CD14-positive monocyte (primary cell): Measurements from ENCODE around the gene NPTX2. TPM values are rescaled to one million over a fixed set of nuclear protein-coding genes. Genes with fewer than 3 reads are reported as not detected.

Source experiments
- DNase-seq, 3 donors: peaks; one replicate each; pipeline ENCODE4 v3.0.0-alpha.2; 2011 to 2022
- H2AFZ ChIP-seq: 2 replicates; pipeline ENCODE4 v1.6.0; 2012; ENCODE audit warnings: mild to moderate bottlenecking, low read depth, low read length, inconsistent platforms; ENCODE audit not compliant: insufficient read depth, poor library complexity, severe bottlenecking
- H3K27ac ChIP-seq, 2 donors: 1 replicate in 1 of 2; 2 replicates in 1 of 2; pipeline ENCODE4 v1.5.1; 2012 to 2013; ENCODE audit warnings: low read length in 2 of 2, control low read depth in 1 of 2, inconsistent platforms in 1 of 2, low read depth in 1 of 2, mild to moderate bottlenecking in 1 of 2
- H3K27me3 ChIP-seq, 2 donors: one replicate each; pipeline versions ENCODE4 v1.6.0 to v1.6.1; 2011 to 2013; ENCODE audit warnings: low read length in 2 of 2; ENCODE audit not compliant: control insufficient read depth in 2 of 2, insufficient read depth in 2 of 2
- H3K36me3 ChIP-seq, 2 donors: replicated peaks in 1 of 2; 1 replicate in 1 of 2; 2 replicates in 1 of 2; pipeline versions ENCODE4 v1.5.1 to v1.6.1; 2012 to 2013; ENCODE audit warnings: low read length in 2 of 2, control low read depth in 1 of 2, inconsistent platforms in 1 of 2, mild to moderate bottlenecking in 1 of 2; ENCODE audit not compliant: insufficient read depth in 2 of 2, control insufficient read depth in 1 of 2
- H3K4me1 ChIP-seq, 2 donors: 1 replicate in 1 of 2; 2 replicates in 1 of 2; pipeline versions ENCODE4 v1.5.1 to v1.6.1; 2012 to 2013; ENCODE audit warnings: low read length in 2 of 2, control low read depth in 1 of 2, inconsistent platforms in 1 of 2, mild to moderate bottlenecking in 1 of 2, moderate library complexity in 1 of 2; ENCODE audit not compliant: insufficient read depth in 2 of 2, control insufficient read depth in 1 of 2
- H3K4me2 ChIP-seq: replicated peaks from 2 replicates; pipeline ENCODE3; 2012; ENCODE audit warnings: low read length, moderate library complexity, mild to moderate bottlenecking; ENCODE audit not compliant: poor library complexity, severe bottlenecking; ENCODE audit errors: extremely low read depth
- H3K4me3 ChIP-seq, 3 experiments: fragments of 200-600 bp in 1 of 3; sonication (generic) in 1 of 3; replicated peaks in 1 of 3; 1 replicate in 2 of 3; 2 replicates in 1 of 3; pipeline ENCODE4 v1.5.1; 2011 to 2013; ENCODE audit warnings: low read length in 3 of 3, mild to moderate bottlenecking in 3 of 3, control low read depth in 2 of 3, low read depth in 2 of 3, inconsistent platforms in 1 of 3, moderate library complexity in 1 of 3
- H3K79me2 ChIP-seq: 2 replicates; pipeline ENCODE4 v1.6.0; 2012; ENCODE audit warnings: mild to moderate bottlenecking, control low read depth, inconsistent platforms, low read length, moderate library complexity; ENCODE audit not compliant: insufficient read depth
- H3K9ac ChIP-seq: 2 replicates; pipeline ENCODE4 v1.6.0; 2017; ENCODE audit warnings: low read length, mild to moderate bottlenecking; ENCODE audit not compliant: insufficient read depth, poor library complexity, severe bottlenecking
- H3K9me3 ChIP-seq, 2 donors: replicated peaks in 1 of 2; 1 replicate in 1 of 2; 2 replicates in 1 of 2; pipeline versions ENCODE4 v1.5.1 to v1.6.1; 2012 to 2013; ENCODE audit warnings: low read length in 2 of 2, control low read depth in 1 of 2; ENCODE audit not compliant: control insufficient read depth in 1 of 2, insufficient read depth in 1 of 2
- H4K20me1 ChIP-seq: 2 replicates; pipeline ENCODE4 v1.6.0; 2012; ENCODE audit warnings: mild to moderate bottlenecking, low read length, control low read depth, moderate library complexity; ENCODE audit not compliant: insufficient read depth
- H3K27ac Mint-ChIP-seq, 7 donors: one replicate each; pipeline ENCODE4 v1.8.0; 2020; ENCODE audit warnings: mild to moderate bottlenecking in 7 of 7, mixed read lengths in 7 of 7, moderate library complexity in 6 of 7, inconsistent platforms in 2 of 7
- H3K27me3 Mint-ChIP-seq, 3 donors: one replicate each; pipeline ENCODE4 v1.8.0; 2021 to 2022; ENCODE audit warnings: low read depth in 3 of 3, mild to moderate bottlenecking in 3 of 3, mixed read lengths in 3 of 3, moderate library complexity in 3 of 3, inconsistent platforms in 1 of 3
- H3K36me3 Mint-ChIP-seq, 2 donors: one replicate each; pipeline ENCODE4 v1.8.0; 2020; ENCODE audit warnings: mixed read lengths in 2 of 2, inconsistent platforms in 1 of 2, mild to moderate bottlenecking in 1 of 2
- H3K4me1 Mint-ChIP-seq: one replicate; pipeline ENCODE4 v1.8.0; 2020; ENCODE audit warnings: mild to moderate bottlenecking, mixed read lengths
- H3K4me3 Mint-ChIP-seq, 2 donors: one replicate each; pipeline ENCODE4 v1.8.0; 2020; ENCODE audit warnings: mild to moderate bottlenecking in 2 of 2, mixed read lengths in 2 of 2, moderate library complexity in 1 of 2
- H3K9me3 Mint-ChIP-seq, 7 donors: one replicate each; pipeline ENCODE4 v1.8.0; 2020 to 2022; ENCODE audit warnings: mixed read lengths in 7 of 7, mild to moderate bottlenecking in 6 of 7, moderate library complexity in 6 of 7, inconsistent platforms in 2 of 7
- CTCF ChIP-seq: fragments of 200-600 bp; IDR thresholded peaks from one replicate; pipeline ENCODE4 v1.8.0; 2022; ENCODE audit warnings: antibody characterized with exemption, mild to moderate bottlenecking
- WGBS: methylation state at CpG from one replicate; pipeline ENCODE4 v1.1.5; 2013; ENCODE audit warnings: missing lambda C conversion rate; ENCODE audit not compliant: insufficient coverage; 5-methylcytosine and 5-hydroxymethylcytosine counted together
- intact Hi-C, 2 donors: fragments of 100-400 bp; cut with micrococcal nuclease; formaldehyde crosslinking; loops; one replicate each; pipeline versions ENCODE4 v1.15.0 to v1.15.1; 2023
- polyA plus RNA-seq, 3 donors: library from polyadenylated mRNA; depleted of rRNA in 1 of 3; unstranded in 2 of 3; stranded (reverse) in 1 of 3; fragments of 300-500 nt in 2 of 3; fragments of >200 nt in 1 of 3; fragmentation: Illumina TruSeq in 2 of 3; gene quantifications; 1 replicate in 2 of 3; 2 replicates in 1 of 3; pipeline ENCODE4 v1.2.3, GENCODE V29; 2012 to 2021

Gene NPTX2
- polyA plus RNA-seq, 3 donors, result not detected

GRCh38 chr7:98662289-98662688, 45.2 kb downstream of the NPTX2 start:
- peaks cover 3 to 22% (median 16%) of the 10 kb centered on the region in 7 donors for H3K9me3 Mint-ChIP-seq
- no peak for DNase-seq
- intact Hi-C loops, result no loop called here
- WGBS, result 75% methylated on average over 3 of the region's 4 CpGs
- H3K9me3 ChIP-seq, result peaks cover 8 to 27% of the 10 kb centered on the region in 2 donors
- no peaks in the 10 kb centered on the region for H3K4me1 Mint-ChIP-seq
- H3K27me3 Mint-ChIP-seq, result peaks cover 1 to 7% (median 2%) of the 10 kb centered on the region in 3 donors
- H3K36me3 Mint-ChIP-seq, result no peaks in the 10 kb centered on the region
- TF ChIP-seq CTCF, result no peak
- no peak overlapping the region for H2AFZ ChIP-seq
- H3K4me3 Mint-ChIP-seq, result no peak overlapping the region
- no peaks in the 10 kb centered on the region for H3K4me1 ChIP-seq
- no peak overlapping the region for H3K27ac Mint-ChIP-seq
- H4K20me1 ChIP-seq, result no peaks in the 10 kb centered on the region
- no peak overlapping the region for H3K4me3 ChIP-seq
- no peaks in the 10 kb centered on the region for H3K27me3 ChIP-seq
- H3K27ac ChIP-seq, result no peak overlapping the region
- no peaks in the 10 kb centered on the region for H3K79me2 ChIP-seq
- no peak overlapping the region for H3K9ac ChIP-seq
- no peaks in the 10 kb centered on the region for H3K36me3 ChIP-seq
- no peak overlapping the region for H3K4me2 ChIP-seq

- Histone ChIP-seq H3K36me3 (no peaks in the 10 kb centered on the region), H3K79me2 (no peaks in the 10 kb centered on the region), H4K20me1 (no peaks in the 10 kb centered on the region), H3K9me3 (peaks cover 8 to 20% of the 10 kb centered on the region in 2 donors), H3K27me3 (no peaks in the 10 kb centered on the region), H3K9ac (no peak overlapping the region), H3K27ac (no peak overlapping the region), H3K4me3 (no peak overlapping the region), H3K4me2 (no peak overlapping the region), H2AFZ (no peak overlapping the region), H3K4me1 (no peaks in the 10 kb centered on the region)
- H3K36me3 Mint-ChIP-seq, result no peaks in the 10 kb centered on the region
- 88% methylated on average over 4 of the region's 6 CpGs for WGBS
- intact Hi-C loops, result no loop called here
- H3K9me3 Mint-ChIP-seq, result peaks cover 3 to 20% (median 16%) of the 10 kb centered on the region in 7 donors
- DNase-seq, result no peak
- no peaks in the 10 kb centered on the region for H3K4me1 Mint-ChIP-seq
- peak overlapping the region in 1 of 7 donors; percentile 75 for H3K27ac Mint-ChIP-seq
- peaks cover 0 to 8% (median 0%) of the 10 kb centered on the region in 3 donors for H3K27me3 Mint-ChIP-seq
- no peak for TF ChIP-seq CTCF
- no peak overlapping the region for H3K4me3 Mint-ChIP-seq
These were observed 47.8 kb downstream of the NPTX2 start for GRCh38 chr7:98664882-98665281.
